T-helper 1 cell treated with Interleukin-12 subunit alpha and Interleukin-12 subunit beta and Interleukin-4 antibody, amounts not matched to agents 30 ng/mL and 1 ng/mL, for 36 hours (primary cell): ENCODE results near the gene VPS35L. TPM values are rescaled to one million over a fixed set of nuclear protein-coding genes. Genes with fewer than 3 reads are reported as not detected.

Source experiments
- intact Hi-C: fragments of 100-400 bp; cut with micrococcal nuclease; formaldehyde crosslinking; loops from one replicate; pipeline ENCODE4 v1.15.1; 2024
- total RNA-seq: library from RNA; stranded (reverse); gene quantifications from 2 replicates; pipeline ENCODE4 v1.2.3, GENCODE V29; 2022

VPS35L gene, protein sequence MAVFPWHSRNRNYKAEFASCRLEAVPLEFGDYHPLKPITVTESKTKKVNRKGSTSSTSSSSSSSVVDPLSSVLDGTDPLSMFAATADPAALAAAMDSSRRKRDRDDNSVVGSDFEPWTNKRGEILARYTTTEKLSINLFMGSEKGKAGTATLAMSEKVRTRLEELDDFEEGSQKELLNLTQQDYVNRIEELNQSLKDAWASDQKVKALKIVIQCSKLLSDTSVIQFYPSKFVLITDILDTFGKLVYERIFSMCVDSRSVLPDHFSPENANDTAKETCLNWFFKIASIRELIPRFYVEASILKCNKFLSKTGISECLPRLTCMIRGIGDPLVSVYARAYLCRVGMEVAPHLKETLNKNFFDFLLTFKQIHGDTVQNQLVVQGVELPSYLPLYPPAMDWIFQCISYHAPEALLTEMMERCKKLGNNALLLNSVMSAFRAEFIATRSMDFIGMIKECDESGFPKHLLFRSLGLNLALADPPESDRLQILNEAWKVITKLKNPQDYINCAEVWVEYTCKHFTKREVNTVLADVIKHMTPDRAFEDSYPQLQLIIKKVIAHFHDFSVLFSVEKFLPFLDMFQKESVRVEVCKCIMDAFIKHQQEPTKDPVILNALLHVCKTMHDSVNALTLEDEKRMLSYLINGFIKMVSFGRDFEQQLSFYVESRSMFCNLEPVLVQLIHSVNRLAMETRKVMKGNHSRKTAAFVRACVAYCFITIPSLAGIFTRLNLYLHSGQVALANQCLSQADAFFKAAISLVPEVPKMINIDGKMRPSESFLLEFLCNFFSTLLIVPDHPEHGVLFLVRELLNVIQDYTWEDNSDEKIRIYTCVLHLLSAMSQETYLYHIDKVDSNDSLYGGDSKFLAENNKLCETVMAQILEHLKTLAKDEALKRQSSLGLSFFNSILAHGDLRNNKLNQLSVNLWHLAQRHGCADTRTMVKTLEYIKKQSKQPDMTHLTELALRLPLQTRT
- total RNA-seq: 48.7 and 57.5 TPM in 2 replicates

DNA sequence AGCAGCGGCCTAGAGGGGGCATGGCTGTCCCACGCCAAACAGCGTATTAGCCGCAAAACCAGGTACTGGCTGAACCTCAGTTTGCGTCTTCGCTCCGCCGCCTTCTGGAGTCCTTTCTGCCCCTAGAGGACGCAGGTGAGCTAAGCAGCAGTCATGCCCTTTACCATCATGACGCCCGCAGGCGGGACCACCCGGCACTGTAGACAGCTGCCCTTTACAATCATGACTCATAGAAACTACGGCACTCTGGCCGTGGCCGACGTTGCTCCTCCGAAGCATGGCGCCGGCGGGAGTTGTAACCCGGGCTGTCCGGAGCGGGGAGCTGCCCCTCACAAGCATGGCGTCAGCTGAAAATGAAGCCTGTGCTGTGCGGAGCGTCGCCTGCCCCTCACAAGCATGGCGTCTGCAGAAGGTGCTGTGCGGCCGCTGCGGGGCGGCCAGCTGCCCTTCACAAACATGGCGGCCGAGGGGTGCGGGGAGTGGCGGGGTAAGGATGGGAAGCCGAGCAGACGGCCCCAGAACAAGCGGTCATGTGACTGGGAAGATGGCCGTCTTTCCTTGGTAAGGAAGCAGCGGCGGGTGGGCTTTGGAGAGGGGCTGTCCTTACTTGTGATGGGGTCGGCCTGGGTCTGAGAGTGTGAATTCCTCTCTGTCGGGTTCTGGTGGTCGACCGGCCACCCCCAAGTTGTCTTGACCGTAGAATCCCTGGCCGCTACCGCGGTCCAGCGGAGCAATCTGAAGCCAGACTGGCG, at the start of gene VPS35L:
Gene VPS35L, plus strand, starts transcription at position 518 of the 752 bp plus-strand sequence. Its CDS starts 27 bp downstream, at position 545.
- intact Hi-C loops: loop anchor here (1.0 kb wide), 6 partner anchors 32 to 1186 kb away; partner anchors contain the start of genes CCP110, COQ7, IQCK and KNOP1

DNA sequence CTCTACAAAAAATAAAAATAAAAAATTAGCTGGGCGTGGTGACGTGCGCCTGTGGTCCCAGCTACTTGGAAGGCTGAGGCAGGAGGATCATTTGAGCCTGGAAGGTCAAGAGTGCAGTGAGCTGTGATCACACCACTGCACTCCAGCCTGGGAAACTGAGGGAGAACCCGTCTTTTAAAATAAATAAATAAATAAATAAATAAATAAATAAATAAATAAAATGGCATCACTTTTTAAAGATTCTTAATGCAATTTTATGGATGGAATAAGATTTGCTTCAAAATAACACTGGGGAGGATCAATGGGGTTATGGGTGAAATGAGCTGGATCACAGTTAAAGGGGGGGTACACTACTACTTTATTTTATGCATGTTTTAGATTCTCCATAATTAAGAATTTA, 48.5 kb upstream of the VPS35L start:
- intact Hi-C loops: no loop called here

DNA sequence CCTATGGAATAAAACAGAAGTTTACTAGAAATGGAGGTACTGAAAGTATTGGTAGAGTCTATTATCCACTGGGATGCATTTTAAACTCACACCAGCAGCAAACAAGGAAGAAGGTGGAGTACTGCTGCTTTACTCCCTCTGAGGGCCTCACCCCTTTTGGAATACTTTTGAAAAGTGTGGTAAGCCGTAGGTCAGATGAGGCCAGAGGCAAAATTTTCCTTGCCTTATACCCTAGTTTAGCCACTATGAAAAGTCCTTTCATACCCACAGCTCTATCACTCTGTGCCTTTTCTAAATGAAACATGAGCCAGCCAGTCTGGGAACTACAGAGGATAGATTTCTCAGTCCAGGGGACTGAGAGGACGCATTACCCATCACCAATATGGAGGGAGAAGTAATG, 47.6 kb upstream of the VPS35L start:
- intact Hi-C loops: no loop called here

DNA sequence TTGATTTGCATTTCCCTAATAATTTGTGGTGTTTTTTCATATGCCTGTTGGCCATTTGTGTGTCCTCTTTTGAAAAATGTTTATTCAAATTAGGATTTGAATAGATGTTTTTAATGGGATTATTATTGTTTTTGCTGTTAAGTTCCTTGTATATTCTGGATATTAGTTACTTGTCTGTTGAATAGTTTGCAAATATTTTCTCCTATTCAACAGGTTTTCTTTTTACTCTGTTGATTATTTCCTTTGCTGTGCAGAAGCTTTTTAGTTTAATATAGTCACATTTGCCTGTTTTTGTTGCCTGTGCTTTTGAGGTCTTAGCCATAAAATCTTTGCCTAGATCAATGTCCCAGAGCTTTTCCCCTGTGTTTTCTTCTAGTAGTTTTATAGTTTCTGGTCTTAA, 43.2 kb upstream of the VPS35L start:
- intact Hi-C loops: no loop called here

DNA sequence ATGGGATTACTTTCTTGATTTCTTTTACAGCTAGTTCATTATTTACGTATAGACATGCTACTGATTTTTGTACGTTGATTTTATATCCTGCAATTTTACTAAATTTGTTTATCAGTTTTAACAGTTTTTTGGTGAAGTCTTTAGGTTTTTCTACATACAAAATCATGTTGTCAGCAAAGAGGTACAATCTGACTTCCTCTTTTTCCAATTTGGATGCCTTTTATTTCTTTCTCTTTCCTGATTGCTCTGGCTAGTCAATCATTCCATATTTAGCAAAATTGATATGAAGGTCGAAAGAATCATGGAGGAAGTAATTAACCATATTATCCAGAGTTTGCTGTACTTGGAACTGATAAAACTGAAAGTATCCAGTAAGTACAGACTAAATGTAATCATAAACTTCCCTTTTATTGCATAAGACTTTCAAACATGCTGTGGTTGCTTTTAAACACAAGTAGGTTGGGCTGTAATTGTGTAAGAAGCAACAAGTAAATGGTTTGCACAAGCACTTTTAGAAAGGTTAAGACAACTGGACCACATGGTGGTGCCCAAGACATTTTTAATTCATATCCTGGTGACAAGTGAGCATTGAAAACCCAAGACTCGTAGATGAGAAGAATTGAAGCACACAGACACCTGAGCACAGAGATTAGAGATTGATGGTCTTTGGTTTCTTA, 42.0 kb upstream of the VPS35L start:
- intact Hi-C loops: no loop called here

DNA sequence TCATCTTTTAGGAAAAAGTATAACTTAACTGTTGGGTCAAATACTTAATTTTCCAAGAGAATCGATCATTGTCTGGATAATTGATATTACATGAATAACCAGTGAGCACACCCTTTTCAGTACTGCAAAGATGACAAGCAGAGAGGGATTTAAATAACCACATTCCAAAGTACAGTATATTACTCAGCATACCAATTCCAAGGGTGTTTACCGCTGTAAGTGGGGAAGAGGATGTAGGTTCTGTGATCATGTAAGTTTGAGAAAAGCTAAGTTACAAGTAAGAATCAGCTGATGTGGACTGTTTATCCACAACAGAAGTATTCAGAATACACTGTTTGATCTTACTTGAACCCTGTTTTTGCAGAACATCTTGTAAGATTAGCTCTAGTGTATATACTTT, 39.7 kb upstream of the VPS35L start:
- intact Hi-C loops: no loop called here

DNA sequence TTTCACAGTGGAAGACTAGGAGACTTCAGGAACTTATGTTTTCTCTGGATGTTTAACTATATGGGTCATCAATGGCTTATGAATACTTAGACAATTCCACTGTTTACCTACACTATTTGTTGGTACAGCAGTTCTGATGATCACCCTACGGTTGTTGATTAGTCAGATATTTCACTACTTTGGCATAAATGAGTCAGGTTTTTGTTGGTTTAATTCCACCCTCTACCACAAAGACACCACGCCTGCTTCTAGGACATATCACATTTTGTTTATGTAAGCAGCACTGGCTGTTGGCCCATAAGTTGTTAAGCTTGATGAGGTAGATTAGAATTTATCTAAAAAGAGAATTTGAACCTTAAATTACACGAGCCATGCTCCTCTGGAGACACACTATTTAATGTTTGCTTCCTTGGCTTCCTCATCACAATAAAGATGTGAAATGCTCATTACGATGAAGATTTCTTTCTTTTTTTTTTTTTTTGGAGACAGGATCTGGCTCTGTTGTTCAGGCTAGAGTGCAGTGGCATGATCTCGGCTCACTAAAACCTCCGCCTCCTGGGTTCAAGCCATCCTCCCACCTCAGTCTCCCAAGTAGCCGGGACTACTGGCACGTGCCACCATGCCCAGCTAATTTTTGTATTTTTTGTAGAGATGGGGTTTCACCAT, 37.9 kb upstream of the VPS35L start:
- intact Hi-C loops: no loop called here

DNA sequence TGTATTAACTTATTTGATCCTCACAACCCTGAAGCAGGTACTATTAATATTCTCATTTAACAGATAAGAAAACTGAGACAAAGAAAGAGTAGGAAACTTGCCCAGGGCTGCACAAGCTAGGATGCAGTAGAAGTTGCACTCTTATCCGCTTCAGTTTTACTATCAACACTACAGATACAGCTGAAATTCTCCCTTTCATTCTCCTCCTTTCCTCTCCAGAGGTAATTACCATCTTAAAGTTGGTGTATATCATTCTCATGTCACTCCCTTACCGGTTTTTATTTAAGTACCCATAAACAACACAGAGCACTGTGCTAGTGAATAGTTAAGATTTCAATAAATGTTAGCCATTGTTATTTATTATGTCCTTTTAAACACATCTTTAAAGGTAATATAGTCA, 37.1 kb upstream of the VPS35L start:
- intact Hi-C loops: no loop called here

DNA sequence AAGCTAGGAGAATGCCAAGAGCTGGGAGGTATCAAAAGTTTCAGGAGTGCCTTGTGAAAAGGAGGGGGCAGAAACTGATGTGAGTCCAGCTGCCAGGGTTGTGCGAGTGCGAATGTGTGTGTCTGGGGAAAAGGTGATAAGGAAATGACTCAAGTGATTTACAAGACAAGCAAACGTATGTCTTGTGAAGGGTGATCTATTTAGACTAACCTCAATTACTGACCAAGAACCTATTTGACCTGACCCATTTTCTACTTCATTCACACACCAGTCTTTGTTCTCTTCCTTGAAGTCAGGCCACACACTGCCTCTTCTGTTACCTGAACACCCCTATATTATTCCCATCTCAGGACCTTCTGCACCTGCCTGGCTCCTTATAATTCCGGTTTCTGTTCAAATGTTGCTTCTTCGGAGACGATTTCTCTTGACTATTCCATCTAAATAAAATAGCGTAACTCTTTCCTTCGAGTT, 34.6 kb upstream of the VPS35L start:
- intact Hi-C loops: loop anchor here (5.0 to 10.0 kb wide), 3 partner anchors 404 to 1636 kb away; partner anchors contain the start of genes DCUN1D3, LDAF1 and LYRM1

DNA sequence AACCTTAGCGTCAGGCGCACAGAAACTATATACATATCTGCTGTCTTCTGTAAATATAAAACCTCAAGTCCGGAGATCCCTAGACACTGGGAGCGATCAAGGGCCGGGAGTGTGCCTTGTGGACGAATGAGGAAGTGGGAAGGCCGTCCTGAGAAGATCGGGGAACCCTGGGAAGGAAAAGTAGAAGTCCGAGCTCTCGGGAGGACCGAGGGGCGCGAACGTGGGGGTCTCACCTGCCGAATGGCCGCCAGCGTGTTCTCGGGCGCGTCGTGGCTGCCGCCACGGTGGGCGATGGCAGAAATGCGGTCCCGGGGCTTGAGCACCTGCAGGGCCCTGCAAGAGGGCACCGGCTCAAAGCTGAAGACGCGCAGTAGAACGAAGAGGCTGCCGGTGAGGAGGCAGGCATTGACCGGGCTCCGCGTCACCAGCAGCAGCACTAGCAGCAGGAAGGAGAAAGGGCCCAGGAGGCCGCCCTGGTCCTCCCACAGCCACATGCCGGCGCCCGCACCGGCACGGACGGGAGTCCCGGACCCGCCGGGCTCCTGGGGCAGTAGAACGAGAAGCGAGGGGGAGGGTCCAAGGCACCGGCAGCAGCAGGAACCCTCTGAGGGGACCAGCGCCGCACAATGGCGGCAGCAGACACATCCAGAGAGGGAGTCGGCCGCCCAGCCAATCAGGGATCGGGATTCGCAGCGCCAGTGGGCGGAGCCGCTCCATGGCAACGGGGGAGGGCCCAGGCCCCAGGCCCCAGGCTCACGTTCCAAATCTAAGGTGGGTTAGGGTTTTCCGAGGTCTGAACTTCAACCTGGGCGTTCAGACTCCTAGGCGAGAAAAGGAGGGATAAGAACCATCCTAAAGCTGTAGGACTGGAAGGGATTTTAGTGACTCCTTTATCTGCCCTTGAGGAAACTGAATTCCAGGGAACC, 33.8 kb upstream of the VPS35L start, which contains the start of gene GDE1:
Gene GDE1, minus strand, starts transcription at position 628 of the 926 bp plus-strand sequence. Its CDS starts 134 bp downstream, at position 494.
- intact Hi-C loops: loop anchor here (2.0 to 10.0 kb wide), 4 partner anchors 197 to 1636 kb away; partner anchors contain the start of genes DCUN1D3, IQCK, KNOP1 and LDAF1

DNA sequence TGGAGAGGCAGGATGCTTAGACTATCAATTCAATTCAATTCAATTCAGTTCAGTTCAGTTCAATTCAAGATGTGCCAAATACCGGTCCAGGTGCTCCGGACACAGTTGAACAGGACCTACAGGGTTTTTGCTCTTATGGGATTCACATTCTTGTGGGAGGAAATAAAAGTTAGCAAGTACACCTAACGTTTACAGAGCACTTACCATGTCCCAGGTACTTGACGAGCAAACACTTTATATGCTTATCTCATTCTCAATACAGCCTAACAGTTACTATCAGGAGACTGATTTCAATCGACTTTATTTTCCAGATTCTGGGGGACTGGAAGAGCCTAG, 33.1 kb upstream of the VPS35L start:
- intact Hi-C loops: loop anchor here (2.0 to 10.0 kb wide), 4 partner anchors 196 to 1635 kb away; partner anchors contain the start of genes DCUN1D3, IQCK, KNOP1 and LDAF1

DNA sequence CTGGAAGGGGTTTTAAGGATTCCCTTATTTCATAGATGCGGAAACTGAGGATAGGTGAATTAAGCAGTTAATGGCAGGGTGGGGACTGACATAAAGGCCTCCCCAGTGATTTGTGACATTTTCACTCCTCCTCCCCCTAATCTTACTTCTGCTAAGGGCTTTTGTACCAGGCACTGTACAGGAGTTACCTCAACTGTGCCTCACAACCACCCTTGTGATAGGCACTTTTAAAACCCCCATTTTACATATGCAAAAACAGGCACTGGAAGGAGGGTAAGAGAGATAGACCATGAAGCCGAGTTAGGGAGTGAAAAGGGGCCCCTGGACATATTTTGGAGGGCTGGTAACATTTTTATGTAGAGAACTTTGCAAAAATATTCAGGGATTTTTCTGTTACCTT, 32.7 kb upstream of the VPS35L start:
- intact Hi-C loops: loop anchor here (1.0 to 10.0 kb wide), 10 partner anchors 20 to 1635 kb away; partner anchors contain the start of genes ARL6IP1, COQ7, DCUN1D3 and IQCK

DNA sequence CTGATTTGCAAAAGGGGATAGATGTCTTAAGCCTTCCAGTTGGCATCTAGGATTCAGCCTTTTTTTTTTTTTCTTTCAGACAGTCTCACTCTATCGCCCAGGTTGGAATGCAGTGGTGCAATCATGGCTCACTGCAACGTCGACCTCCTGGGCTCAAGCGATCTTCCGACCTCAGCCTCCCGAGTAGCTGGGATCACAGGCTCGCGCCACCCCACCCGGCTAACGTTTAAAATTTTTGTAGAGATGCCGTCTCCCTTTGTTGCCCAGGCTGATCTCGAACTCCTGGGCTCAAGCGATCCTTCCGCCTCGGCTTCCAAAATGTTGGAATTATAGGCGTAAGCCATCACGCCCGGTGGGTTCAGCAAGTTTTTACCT, 32.3 kb upstream of the VPS35L start:
- intact Hi-C loops: loop anchor here (1.0 to 10.0 kb wide), 10 partner anchors 21 to 1634 kb away; partner anchors contain the start of genes ARL6IP1, COQ7, DCUN1D3 and IQCK

DNA sequence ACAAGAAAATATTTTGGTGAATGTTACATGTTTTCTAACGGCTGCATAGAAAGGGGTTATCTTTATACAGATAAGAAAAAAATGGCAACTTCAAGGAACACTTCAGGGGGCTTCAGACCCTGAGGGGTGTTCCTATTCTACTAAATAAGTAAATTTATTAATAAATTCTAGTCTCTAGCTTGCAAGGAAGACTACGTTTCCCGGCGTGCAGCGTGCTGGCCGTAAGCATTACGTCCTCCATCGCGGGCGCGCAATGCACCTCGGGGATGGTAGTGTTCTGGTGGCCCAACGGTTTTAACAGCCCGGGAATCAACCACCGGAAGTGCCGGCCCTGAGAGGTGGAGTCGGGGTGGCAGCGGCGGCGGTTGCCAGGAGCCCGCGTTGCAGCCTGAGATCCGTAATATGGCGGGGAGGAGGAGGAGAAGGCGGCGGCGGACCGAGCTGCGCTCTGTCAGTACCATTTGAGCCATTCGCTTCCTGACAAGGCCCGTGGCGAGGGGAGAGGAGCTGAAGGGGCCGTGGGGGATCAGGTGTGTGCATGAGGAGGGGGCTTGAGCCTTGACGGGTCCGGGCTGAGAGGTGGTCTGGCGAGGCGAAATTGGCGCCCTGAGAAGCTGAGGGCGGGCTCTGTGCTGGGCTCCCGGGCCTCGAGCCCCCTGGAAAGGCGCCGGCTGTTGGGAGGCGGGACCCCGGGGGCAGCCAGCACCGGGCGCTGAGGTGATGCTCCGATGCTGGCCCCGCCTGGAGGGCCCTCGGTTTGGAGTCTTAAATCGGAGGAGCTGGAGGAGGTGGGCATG, 31.7 kb upstream of the VPS35L start, which contains the start of gene CCP110:
Gene CCP110, plus strand, starts transcription at position 384 of the 797 bp plus-strand sequence. CDS start 3,940 bp downstream, outside the sequence.
- intact Hi-C loops: loop anchor here (1.0 to 10.0 kb wide), 12 partner anchors 17 to 1634 kb away; partner anchors contain the start of genes ARL6IP1, COQ7, DCUN1D3 and IQCK

DNA sequence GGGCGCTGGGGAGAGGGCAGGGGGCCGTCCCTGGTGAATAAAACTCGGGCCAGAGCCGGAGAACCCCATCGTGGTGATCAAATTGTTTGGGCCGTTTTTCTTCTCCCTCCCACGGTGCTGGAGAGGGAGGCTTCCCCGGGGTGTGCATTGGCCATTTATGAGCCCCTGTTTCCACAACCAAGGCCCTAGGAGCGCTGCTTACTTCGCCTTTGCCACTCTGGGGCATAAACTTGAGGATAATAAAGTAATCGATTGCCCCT, 31.2 kb upstream of the VPS35L start:
- intact Hi-C loops: loop anchor here (1.0 to 10.0 kb wide), 5 partner anchors 17 to 1633 kb away; partner anchors contain the start of genes DCUN1D3, LDAF1 and LYRM1

DNA sequence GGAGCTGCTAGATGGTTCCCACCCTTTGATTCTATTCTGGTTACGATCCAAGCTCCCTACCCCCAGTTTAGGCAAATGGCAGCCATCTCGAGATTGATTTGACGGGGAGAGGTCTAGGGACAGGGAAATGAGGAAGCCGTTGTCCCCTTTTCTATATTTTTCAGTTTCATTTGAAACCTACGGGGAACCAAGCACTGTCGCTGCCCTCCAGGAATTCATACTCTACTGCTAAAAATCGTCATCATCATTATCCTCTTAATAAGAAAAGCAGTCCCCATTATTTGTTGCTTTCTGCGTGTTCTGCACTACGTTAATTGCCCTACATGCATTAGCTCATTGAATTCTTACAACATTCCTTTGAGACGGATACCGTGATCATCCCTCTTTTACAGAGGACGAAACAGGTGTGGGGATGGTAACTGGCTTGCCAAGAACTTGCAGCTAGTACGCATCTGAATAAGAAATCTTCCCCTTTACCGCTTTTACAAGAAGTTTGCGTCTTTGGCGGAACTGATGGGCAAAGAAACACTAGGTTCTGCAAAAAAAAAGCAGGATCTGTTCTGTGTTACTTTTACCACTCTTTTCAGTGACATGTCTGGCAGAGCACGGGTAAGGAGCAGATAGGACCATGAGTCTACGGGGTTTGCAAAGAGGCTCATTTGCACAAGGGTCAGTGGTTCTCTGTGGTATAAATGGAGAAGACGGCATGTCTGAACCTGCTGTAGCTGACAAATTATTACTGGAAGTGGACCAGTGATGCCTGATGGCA, 30.7 kb upstream of the VPS35L start:
- intact Hi-C loops: loop anchor here (1.0 to 10.0 kb wide), 5 partner anchors 16 to 1633 kb away; partner anchors contain the start of genes DCUN1D3, LDAF1 and LYRM1

DNA sequence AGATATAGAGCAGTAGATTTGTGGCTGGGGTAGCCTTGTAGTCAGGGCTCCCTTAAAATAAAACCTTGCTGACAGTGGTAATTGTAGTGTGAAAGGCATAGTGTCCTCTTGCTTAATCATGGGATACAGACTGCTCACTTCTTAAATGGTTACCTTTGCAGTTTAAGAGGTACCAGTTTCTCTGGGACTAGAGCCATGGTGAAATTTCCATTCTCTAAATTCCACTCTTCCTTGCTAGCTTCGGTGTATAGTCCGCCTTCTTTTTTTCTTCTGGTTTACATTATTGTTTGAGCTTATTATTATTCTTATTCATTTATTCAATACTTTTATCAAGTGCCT, 30.1 kb upstream of the VPS35L start:
- intact Hi-C loops: loop anchor here (2.0 to 10.0 kb wide), 2 partner anchors 15 to 1379 kb away; partner anchors contain the start of genes DCUN1D3 and LYRM1
